ENCODE measurements around the gene ADGRD1.
A peak's percentile ranks its signal among the peaks of the same experiment; 100 is the strongest.

ADGRD1 gene

GRCh38 chr12:131045705-131046460 lies 92.2 kb downstream of the ADGRD1 start:
- no peak for DNase-seq

GRCh38 chr12:131046813-131047788 lies 93.4 kb downstream of the ADGRD1 start:
- DNase-seq = peak; percentile 16

GRCh38 chr12:131047789-131048610 lies 94.3 kb downstream of the ADGRD1 start:
- DNase-seq = no peak

- no peak for DNase-seq
Measured at GRCh38 chr12:131048611-131048990, 94.9 kb downstream of the ADGRD1 start.

- DNase-seq = no peak
Measured at GRCh38 chr12:131049002-131049401, 95.3 kb downstream of the ADGRD1 start.

GRCh38 chr12:131049549-131050339 lies 96.0 kb downstream of the ADGRD1 start:
- DNase-seq = no peak

- no peak for DNase-seq
Measured at GRCh38 chr12:131050463-131051154, 96.9 kb downstream of the ADGRD1 start.

- DNase-seq = peak; percentile 9
Measured at GRCh38 chr12:131051155-131051473, 97.4 kb downstream of the ADGRD1 start.

- no peak for DNase-seq
Measured at GRCh38 chr12:131052063-131052781, 98.5 kb downstream of the ADGRD1 start.

- no peak for DNase-seq
Measured at GRCh38 chr12:131052929-131053328, 99.2 kb downstream of the ADGRD1 start.

DNA sequence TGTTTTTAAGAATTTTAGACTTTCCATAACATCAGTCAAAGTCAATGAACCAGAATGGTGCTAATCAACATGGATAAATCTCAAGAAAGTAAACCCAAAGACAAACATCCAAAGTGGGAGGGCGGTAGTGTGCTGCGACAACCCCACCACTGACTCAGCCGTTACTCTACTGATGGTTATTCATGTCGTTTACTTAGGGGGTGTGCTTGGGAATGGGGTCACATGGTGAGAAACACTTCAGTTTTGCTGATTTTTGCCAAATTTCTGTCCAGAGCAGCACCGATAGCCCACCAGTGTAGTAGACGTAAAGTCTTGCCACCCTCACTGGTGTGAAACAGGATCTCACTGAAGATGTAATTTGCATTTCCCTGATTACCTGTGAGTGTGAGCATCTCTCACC lies 99.9 kb downstream of the ADGRD1 start:
- no peak for DNase-seq

DNA sequence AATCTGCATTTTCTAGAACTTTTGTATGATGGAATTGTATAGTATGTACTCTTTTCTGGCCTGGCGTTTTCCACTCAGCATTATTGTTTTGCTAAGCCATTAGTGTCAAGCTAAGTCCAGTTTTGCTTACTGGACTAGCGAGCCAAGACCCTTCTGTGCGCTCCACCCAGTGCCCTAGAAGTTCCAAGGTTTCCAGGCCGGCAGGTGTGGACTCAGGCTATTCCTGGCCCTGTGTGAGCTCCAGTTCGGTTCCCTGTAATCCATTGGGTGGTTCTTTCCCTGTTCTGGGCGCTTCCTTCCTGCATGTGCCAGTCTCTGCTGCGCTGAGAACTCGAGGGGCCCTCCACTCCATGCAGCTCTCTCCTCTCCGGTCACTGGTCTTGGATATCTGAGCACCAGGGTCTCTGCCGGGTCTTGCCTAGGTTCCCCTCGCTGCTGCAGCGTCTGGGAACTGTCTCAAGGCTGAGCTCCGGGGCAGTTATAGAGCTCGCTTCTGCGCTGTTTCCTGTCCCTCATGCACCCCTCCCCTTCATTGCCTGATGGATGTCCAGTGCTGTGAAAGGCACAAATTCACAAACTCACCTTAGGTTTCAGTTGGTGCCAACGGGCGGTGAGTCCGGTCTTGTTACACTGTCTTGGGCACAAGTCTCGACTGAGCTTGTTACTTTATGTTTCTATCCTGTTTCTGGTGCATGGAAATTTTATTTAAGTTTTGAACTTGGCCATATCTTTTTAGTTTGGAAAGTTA lies 100.8 kb downstream of the ADGRD1 start:
- DNase-seq = no peak

DNA sequence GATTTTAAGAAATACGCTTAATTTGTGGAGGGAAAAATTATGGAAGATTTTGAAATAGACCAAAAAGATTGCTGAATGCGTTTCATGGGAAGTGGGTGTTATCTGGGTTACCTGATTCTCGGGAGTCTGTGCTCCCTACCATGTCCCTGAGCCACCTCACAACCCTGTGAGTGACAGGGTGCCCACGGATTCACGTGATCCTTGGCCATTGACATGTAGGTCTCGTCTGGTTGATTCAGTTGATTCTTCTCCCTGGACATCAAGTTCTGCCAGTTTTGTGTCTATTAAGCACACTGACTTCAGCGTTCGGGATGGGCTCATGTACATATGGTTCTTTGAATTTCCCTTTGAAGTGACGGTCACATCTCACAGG lies 101.4 kb downstream of the ADGRD1 start:
- DNase-seq = no peak

DNA sequence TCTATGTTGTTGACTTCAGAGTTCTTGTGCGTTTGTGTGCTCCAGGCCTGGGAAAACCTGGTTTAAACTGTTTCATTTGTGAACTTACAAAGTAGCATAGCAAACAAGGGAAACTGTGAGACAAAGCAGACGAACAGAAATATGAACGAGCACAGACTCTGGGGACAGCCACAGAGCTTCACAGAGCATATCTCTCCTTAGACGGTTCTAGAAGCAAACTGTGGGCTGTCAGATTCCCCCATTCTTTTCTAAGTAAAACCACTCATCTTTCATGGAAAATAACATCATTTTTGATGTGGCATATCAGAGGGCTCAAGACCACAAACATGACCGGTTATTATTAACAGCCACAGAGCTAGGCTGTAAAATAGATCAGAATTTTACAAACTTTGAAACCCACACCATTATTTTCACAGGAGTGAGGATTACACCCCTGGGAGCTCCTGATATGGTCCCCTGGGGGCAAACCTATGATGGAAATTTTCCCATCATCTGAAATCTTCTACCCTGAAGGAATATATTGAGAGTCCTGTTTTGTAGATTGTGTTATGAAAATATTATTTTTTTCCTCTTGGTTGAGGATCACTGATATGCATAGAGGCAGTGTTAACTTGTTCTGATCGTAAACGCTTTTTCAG lies 102.0 kb downstream of the ADGRD1 start:
- no peak for DNase-seq

DNA sequence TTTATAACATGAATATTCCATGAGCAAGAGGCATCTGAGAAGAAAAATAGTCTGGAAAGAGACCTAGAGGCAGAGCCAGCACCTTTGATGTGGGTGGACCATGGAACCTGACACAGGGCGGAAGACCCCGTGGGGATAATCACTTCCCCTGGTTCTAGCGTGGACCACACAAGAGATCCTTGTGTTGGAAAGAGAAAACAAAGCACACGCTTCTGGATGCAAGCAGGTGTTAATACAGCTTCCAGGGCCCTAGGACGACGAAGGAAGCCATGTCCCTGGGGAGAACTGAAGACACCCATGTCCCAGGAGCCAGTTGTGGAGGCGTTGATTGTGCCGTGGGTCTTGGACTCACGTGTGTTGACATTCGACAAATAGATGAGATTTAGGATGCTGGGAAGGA lies 102.9 kb downstream of the ADGRD1 start:
- DNase-seq = no peak

- no peak for DNase-seq
Measured at GRCh38 chr12:131057211-131057721, 103.6 kb downstream of the ADGRD1 start.

DNA sequence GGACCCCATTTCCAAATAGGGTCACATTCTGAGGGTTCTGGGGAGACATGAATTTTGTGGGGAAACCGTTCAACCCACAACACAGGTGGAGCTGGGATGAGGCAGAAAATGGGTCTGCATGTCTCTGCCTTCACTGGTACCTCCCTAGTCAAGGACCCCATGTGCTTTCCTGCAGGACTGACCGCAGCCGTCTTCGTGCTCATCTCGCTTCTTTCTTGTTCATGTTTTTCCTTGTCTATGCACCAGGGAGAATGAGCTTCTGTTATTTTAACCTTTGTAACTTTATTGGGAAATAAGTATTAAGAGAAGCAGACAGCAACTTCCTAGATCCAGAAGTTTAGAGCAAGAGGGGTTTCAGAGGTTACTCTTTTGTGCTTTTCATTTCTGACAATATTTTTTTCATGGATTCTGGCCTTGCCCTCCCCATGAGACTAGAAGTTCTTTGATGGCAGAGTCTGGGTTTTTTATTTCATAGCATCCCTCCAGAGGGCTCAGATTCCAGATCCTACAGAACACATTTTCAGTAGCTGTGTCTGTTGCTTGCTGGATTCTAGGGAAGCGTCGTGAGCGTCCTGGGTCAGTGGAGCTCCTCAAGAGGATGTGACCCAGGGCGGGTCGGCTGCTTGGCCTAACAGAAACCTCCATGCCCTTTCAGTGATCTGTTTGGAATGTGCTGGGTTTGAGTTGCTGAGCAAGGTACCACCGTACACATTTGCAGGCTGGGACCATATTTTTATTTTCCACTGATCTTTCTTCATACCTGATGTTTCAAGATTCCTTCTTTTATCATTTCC lies 104.2 kb downstream of the ADGRD1 start:
- no peak for DNase-seq

GRCh38 chr12:131058700-131059099 lies 105.0 kb downstream of the ADGRD1 start:
- no peak for DNase-seq
